ENCODE results near the gene MBNL2.
"Not testable (repeated sequence)": the region's sequence is repeated elsewhere in the genome, so short reads cannot be mapped to it uniquely, and the experiment has no call there.

MBNL2 gene

DNA sequence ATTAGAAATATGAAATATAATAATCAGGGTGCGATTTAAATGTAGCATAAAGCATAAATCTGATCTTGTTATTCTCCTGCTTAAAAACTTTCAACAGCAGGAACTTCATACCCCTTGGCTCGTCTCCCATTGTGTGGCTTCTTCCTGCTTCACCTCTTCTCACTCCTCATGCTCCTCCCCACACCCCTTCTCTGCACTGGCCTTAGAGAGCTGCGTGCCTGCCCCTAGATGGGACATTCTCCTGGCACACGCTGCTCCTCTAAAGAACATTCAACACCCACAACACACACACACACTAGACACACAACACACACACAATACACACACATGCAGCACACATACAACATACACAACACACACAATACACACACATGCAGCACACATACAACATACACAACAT lies 107.2 kb downstream of the MBNL2 start:
- no peak for DNase-seq

DNA sequence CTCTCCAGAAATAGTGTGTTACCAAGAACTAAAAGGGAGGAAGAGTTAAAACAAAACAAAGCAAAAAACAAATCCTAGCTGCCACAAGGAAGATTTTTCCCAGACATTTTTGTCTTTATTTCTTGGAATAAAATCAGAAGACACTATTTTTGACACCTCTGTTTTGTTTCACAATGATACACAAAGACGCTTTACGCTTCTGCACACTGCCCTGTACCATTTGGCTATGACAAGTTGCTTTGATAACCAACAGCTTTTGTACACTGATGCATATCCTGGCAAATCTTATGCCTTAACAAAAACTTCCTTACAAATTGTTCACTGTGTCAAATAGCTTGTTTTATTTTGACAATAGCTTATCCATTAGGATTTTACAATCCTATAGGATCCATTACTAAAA lies 108.3 kb downstream of the MBNL2 start:
- no peak for DNase-seq

DNA sequence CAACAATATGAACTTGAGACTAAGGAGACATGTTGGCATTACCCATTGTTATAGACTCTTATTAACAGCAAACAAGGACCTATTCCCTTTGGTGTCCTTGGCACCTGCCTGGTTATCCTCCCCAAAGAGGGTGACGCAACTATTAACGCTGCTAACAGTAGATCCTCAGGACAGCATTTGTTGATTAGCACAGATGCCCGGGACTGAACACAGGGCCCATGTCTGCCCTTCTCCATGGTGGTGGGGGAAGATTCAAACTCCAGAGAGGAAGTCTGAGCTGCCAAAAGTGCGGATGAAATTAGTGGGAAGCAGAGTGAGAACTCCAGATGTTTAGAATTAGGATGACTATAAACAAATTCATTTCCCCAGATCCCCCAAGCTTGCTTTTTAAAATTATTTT lies 110.6 kb downstream of the MBNL2 start:
- no peak for DNase-seq

DNA sequence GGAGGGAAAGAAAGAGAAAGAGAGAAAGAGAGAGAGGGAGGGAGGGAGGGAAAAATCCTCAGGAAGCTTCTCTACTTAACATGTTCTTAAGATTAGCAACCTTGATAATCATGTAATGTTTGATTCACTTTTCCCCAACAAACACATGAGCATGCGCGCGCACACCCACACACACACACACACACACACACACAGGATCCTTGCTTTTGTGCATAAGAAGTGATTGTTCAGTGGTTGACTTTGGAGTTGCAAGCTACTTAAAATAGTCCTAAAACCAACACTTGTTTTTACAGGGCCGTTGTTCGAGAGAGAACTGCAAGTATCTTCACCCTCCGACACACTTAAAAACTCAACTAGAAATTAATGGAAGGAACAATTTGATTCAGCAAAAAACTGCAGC lies 111.8 kb downstream of the MBNL2 start:
- DNase-seq: no peak

DNA sequence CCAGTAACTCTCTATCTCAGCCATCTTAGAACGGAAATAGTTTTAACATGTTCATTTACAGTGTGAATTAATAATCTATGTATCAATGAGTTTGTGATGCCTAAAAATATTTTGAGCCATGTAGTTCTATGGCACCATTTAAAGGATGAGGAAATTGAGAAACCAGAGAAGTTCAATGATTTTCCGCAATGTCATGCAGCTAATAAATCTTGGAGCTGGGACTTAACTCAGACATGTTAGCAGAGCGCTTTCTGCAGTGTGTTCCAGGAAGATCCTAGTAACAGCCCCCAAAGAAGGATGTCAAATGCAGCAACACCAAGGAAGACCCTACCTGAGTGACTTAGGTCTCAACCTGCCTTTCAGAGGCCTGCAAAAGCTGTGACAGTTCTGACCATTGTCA lies 112.6 kb downstream of the MBNL2 start:
- DNase-seq: no peak

DNA sequence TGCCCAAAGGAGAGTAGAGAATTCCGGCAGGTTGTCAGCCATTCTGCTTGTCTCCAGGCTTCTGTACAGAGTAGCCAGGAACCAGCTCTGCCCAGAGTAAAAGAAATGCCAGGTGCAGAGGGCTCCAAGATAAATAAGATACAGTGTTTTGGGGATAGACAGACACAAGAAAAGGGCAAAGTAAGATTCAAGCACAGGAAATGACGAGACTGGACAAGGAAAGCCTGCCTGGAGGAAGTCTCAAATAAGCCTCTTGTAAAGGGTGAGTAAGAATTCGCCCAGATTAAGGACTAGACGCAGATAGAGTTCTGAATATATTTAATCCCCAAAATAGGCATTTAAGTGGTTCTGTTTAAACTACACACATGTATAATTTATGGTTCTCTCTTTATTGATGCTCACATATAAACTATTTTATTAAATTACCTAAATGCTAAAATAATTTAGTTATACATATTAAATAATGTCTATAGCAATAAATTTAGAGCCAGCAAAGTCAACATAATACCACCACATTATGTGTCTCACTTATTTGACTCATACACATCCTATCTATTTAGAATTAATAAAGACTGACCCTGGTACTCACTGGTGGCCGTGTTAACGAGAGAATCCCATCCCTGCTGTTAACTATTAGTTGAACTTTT lies 113.5 kb downstream of the MBNL2 start:
- DNase-seq: no peak

DNA sequence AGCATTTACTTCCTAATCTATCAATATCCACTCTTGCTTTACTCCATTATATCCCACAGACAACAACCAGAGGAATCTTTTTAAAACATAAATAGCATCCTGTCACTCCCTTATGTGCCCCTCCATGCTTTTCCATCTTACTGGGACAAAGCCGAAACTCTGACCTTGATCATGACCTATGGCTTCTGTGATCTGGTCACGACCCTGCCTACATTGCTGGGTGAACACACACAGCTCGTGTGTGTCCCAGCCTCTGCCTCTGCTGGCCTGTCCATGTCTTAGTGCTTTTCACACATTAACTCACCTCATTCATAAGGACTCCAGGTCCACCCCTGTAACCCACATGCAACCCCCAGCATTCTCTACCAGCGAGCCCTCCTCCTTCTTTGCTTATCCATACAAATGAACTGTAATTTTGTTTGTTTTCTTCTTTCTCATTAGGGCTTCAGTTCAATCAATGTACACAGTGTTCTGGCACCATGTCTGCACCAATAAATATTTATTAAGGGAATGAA lies 115.9 kb downstream of the MBNL2 start:
- no peak for DNase-seq

DNA sequence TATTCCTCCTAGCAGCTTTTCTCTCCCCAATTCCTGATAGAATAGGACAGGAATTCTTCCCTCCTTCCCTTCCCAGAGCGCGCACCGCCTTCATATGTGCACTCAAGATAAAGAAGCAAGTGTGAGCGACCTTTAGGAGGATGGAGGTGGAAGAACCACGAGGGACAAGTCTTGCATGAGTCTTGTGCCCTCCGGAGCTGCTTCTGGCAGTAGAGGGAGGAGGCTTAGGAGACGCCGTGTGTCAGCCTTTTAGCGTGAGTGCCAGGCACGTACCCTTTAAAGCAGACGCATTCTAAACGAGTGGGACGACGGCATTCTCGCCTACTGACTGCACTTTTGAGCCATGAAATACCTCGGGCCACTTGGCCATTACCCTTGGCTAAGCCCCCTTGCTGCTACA lies 116.4 kb downstream of the MBNL2 start:
- DNase-seq: no peak

DNA sequence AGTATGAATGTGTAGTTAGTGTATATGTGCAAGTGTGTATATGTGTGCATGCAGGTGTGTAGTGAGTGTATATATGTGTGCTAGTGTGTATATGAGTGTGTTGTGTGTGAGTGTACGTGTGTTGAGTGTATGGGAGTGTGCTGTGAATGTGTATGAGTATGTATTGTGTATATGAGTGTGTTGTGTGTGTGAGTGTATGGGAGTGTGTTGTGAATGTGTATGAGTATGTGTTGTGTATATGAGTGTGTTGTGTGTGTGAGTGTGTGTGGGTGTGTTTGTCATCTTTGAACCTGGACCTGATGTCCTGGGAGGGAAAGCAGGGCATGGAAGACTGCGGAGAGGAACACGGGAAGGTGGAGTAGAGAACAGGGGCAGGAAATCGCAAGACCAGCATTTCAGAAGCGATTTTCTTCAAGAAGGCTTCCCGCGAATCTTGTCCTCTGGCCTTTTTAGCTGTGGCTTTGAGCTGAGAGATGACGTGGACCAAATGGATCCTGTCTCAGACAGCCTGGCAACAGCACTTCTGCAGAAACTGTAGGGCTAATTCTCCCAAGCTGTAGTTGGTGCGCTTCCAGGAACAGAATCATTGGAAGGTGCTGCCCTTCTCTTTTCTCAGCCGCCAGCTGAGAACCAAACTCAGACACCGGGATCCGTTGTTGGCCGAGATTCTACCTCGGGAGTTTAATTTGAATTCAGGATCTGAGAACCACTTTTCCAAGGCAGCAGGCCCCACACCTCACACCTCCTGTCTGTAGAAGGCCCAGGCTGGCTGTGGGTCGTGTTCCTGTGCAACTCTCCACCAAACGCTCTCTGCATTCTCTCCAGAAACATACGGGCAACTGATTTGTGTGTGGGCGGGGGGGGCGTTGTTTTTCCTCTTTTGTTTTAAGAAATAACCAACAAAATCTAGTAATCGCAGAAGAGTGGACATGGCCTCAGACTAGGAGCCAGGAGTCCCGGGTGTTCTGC lies 117.2 kb downstream of the MBNL2 start:
- no peak for DNase-seq

DNA sequence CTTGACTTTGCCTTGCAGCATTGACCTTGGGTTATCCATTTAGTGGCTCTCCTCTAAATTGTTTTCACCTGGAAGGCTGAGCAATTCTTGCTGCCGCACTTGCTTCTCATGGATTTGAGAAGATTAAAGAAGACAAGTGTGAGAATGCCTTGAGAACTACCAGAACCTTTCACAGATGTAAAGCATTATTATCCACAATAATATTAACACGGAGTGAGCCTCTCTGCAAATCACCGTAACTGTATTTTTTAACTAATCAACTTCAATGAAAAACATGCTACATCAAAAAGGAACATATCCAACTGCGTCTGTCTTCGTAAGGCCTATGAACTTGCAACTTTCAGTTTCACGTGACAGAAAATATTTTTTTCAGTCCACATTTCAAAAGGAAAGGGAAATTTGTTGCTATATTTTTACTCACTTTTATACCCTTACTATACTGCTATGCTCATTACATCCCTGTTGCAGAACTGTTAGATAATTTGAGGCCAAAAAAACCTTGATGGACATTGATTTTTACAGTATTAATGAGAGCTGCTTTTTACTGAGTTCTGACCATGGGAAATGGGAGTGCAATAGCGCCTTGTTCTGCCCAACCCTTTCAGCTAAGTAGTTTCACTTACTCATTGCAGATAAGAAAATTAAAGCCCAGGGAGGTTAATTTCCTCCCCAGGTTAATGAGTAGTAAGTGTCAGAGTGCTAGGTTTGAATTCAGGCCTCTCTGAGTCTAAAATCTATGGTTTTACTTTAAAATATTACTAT lies 118.0 kb downstream of the MBNL2 start:
- no peak for DNase-seq

DNA sequence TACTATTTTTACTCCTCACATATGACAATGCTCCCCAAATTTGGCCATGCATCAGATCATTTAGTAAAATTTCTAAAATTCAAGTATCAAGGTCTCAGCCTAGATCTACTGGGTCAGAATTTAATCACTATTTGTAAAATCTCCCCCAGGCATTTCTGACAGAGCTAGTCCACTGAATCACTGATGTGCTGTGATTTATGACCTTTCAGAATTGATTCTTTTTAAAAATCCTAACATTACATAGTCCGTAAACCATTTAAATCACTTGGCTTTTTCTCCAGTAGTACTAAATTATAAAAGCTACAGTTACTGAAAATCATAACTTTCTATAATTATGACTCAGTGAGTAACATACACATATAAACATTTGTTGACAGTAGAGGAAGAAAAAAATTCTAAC lies 119.0 kb downstream of the MBNL2 start:
- DNase-seq: no peak

DNA sequence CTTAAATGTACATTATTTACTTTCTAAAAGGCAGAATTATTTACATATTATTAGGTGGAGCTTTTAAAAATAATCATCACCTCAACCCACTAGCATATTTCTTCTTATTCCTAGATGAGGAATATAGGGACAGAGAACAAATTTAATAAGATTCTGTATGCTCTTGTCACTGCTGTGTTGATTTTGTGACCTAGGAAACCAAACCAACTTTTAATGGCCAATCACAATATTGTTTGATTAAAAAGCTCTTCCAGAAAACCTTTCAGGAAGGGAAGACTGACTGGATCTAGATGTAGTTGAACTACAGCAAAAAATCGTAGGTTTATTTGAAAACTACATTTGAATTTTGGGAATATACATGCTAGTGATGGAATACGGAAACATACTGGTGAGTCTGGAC lies 120.0 kb downstream of the MBNL2 start:
- DNase-seq: no peak

DNA sequence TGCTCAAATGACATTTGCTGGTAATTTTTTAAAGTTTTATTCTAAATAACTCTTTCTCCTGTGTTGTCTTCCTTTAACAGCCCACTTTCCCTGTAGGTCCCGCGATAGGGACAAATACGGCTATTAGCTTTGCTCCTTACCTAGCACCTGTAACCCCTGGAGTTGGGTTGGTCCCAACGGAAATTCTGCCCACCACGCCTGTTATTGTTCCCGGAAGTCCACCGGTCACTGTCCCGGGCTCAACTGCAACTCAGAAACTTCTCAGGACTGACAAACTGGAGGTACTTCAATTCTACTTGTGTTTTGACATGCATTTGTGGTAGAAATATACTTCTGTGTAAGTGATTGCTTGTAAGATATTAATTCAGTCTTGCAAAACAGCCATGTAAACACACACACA lies 120.8 kb downstream of the MBNL2 start:
- DNase-seq: no peak

DNA sequence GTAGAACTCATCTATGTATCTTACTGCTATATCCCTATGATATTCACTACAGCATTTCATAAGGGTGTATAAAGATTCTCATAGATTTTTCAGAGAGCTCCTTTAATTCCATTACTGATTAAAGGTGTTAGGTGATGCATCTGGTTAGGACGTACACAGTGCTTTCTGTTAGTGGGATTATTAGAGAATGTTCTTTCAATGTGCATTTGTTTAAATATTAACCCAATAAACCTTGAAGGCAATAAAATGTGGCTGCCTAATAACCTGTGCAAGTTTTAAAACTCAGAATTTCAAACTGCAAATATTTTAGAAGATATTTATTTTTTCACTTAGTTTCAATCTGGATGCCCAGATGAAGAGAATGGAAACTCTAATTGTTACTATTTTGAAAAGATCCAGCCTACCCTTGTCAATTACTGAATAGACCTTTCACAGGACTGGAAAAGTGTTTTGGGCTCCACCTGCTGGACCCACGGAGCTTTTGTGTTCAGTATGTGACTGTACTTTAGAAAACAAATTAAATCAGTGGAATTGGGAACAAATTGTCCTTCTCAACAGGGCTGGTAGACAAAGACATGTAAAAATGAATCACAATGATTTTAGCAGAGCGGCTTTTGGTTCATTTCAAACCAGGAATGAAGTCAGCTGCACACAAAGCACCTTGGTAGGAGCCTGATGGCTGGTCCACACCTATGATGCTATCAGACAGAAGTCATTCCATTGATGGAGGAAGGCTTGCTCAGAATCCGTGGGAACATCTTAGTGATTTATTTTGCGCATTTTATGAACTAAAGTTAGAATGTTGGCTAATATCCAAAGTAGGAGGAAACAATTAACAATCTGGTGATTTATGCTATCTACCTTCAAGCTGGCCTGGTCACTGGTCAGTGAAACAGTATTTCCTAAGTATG lies 122.4 kb downstream of the MBNL2 start:
- DNase-seq: peak; percentile 56 to 58

DNA sequence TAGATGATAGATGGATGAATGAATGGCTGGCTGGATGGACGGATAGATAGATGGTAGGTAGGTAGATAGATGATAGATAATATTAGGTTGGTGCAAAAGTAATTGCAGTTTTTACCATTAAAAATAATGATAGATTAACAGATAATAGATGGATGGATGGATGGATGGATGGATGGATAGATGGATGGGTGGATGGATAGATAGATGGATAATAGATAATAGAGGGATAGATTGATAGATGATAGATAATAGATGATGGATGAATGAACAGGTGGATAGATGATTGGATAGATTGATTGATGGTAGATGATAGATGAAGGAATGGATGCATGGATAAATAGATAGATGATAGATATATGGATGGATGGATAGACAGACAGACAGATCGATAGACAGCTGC lies 124.0 kb downstream of the MBNL2 start:
- DNase-seq: no peak

DNA sequence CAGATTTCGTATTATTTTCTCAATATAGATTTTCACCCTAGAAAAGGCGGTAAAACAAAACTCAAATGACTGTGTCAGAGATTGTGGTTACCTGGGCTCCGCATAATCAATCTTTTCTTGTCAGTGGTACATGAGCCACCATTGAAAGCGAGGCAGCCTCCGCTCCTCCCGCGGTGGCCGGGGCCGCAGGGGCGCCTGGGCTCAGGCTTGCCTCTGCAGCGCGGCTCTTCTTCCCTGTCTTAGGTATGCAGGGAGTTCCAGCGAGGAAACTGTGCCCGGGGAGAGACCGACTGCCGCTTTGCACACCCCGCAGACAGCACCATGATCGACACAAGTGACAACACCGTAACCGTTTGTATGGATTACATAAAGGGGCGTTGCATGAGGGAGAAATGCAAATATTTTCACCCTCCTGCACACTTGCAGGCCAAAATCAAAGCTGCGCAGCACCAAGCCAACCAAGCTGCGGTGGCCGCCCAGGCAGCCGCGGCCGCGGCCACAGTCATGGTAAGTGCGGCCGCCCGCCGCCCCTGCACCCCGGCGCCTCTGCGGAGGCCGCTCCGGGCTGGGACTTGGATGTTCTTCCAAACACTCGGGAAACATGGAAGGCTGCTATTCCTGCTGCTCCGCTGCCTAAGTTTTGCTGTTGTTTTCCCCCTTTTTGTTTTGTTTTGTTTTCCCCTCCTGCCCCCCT lies 124.6 kb downstream of the MBNL2 start:
- DNase-seq: no peak

DNA sequence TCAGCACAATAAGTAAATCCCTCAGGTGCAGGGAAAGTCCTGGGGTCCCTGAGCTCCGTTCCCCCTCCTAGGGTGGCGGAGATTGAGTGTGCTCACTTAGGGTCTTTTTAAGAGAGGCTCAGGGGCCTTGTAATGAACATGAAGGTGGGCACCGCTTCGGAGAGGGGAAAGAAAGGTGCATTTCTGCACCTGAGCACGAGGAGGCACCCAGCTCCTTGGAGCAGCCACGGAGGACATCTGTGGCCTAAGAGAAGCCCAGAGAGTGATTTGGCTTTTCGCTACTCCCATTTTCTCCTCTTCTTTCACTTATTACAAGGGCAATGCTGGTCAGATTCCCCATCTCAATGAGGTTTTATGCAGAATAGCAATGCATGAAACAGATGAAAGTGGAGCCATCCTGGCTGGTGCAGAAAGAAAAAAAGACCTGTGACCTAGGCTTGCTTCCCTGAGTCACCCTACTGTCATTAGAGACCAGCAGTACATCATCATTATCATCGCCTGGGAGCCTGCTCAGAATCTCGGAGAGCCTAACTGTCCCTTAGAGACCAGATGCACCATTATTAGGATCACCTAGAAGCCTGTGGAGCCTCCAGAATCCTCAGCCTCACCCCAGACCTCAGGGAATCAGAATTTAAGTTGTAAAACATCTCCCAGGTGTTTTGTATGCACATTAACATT lies 125.3 kb downstream of the MBNL2 start:
- DNase-seq: no peak

DNA sequence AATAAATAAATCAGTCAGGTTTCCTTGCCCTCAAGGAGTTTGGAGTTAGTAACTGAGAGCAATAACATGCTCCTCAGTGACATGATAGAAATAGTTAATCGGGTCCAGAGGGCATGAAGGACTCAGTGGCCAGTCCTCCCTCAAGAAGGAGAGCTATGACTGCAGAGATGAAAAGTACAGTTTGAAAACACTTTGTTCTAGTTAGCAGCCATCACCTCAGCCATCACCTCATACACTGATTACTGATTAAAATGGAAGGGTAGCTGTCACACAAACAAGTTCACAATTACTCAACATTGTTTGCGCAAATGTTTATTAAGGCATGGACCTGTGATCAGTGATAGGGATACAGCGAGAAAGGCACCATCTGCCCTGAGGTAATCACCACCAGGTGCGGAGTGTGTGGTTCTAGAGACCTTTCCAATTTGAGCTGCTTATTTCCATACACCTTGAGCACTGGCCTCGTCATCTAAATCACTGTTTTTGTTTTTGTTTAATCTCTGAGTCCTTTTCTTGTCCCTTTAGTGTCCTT lies 126.5 kb downstream of the MBNL2 start:
- no peak for DNase-seq

DNA sequence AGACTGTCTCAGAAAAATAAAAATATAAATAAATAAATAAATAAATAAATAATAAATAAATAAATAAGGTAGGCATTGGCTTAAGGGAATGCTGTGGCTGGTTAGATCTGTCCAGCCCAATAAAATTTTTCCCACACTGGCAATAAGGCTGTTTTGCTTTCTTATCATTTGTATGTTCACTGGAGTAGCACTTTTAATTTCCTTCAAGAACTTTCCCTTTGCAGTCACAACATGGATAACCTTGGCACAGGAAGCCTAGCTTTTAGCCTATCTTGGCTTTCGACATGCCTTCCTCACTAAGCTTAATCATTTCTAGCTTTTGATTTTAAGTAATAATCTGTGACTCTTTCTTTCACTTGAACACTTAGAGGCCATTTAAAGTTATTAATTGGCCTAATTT lies 129.9 kb downstream of the MBNL2 start:
- DNase-seq: not testable (repeated sequence)

DNA sequence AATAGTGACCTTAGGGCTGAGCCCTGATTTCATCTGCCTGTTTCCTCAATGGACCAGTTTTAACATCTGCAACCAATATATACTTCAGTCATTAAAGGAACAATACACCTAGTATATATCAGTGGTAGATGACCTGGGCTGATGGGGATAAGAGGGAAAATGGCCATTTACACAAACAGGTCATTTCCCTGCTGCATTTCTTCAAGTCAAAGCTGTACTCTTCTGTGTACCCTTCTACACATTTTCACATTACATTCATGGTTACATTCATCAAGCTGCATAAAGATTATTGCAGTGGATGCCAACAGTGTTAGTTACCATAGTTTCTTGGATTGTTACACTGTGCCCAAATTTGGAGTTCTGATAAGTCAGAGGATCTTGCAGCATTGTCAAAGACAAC lies 130.7 kb downstream of the MBNL2 start:
- DNase-seq: no peak
